Measurements from ENCODE around the gene GK. TPM values are rescaled to one million over a fixed set of nuclear protein-coding genes. Genes with fewer than 3 reads are reported as not detected.

GK gene
- total and polyA plus RNA-seq, 11 donors, result 3.3 to 17.1 (median 7.4) TPM

DNA sequence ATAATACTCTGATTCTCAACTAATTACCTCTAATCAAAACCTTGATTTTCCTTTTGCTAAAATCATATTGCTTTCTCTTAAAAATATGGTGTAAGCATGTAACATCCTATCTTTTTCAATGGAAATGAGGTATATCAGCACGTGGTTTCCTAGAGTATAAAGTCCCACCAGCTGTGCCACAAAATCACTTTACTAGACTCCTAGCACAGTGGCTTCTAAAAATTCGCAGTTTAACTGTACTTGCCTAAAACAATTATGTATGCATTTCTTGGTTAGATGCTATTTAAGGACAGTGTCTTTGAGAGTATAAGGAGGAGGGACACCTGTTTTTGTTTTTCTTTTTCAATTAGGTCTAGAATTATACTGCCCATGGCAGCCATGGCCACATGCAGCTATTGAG lies 62.8 kb downstream of the GK start:
- H3K4me1 ChIP-seq, result no peaks in the 10 kb centered on the region
- no peak for TF ChIP-seq POLR2A (IDR thresholded peaks at IDR 0.05)
- TF ChIP-seq, protein P1, sequence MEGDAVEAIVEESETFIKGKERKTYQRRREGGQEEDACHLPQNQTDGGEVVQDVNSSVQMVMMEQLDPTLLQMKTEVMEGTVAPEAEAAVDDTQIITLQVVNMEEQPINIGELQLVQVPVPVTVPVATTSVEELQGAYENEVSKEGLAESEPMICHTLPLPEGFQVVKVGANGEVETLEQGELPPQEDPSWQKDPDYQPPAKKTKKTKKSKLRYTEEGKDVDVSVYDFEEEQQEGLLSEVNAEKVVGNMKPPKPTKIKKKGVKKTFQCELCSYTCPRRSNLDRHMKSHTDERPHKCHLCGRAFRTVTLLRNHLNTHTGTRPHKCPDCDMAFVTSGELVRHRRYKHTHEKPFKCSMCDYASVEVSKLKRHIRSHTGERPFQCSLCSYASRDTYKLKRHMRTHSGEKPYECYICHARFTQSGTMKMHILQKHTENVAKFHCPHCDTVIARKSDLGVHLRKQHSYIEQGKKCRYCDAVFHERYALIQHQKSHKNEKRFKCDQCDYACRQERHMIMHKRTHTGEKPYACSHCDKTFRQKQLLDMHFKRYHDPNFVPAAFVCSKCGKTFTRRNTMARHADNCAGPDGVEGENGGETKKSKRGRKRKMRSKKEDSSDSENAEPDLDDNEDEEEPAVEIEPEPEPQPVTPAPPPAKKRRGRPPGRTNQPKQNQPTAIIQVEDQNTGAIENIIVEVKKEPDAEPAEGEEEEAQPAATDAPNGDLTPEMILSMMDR (IDR thresholded peaks at IDR 0.05), result no peak
- WGBS, 4 donors, result 64 to 92% (median 79%) methylated on average over 2 of the region's 2 CpGs
- intact Hi-C loops (cut with DNase I), result loop anchor here in 4 of 10 donors (10.0 kb wide), 3 partner anchors 81 to 151 kb away; partner anchors contain the start of gene TASL (in 2 of the 4)
- peaks cover 0 to 39% (median 7%) of the 10 kb centered on the region in 9 donors for H3K36me3 ChIP-seq
- H3K27me3 ChIP-seq, result peaks cover 0 to 5% (median 0%) of the 10 kb centered on the region in 9 donors
- no peak overlapping the region for H3K4me3 ChIP-seq
- no peak overlapping the region for H3K27ac ChIP-seq
- no peaks in the 10 kb centered on the region for H3K9me3 ChIP-seq
- DNase-seq (no peak), ATAC-seq (no peak)

DNA sequence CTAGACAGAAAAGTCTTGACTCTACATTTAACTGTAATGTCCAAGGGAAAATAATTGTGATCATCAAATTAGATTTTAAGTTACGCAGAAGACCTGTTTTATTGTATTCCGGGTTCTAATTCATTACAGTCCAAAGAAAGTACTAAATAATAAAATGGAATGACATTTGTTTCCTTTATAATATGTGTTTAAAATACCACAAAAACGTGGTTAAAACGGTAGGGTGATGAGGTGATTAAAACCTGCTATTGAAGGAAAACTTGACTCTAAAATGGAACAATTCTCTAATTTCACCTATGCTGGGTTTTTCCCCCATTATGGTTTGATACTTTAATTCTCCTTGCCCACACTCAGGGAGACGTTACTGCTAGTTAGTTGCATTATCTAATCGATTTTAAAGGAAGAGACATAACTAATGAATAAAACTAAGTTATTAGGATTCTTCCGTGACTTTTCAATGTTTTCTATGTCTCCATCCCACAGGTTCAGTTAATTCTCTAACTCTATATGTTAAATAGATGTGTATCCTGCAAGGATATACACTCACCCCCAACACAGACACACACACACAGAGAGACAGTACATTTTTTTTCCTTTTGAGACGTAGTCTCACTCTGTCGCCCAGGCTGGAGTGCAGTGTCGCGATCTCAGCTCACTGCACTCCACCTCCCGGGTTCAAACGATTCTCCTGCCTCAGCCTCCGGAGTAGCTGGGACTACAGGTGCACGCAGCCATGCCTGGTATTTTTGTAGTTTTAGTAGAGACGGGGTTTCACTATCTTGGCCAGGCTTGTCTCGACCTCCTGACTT lies 80.8 kb downstream of the GK start:
- Histone ChIP-seq H3K27ac (no peak overlapping the region), H3K9me3 (no peaks in the 10 kb centered on the region), H3K36me3 (no peaks in the 10 kb centered on the region), H3K27me3 (no peaks in the 10 kb centered on the region), H3K4me1 (peaks cover 0 to 3% (median 0%) of the 10 kb centered on the region in 12 donors), H3K4me3 (no peak overlapping the region)
- intact Hi-C loops (cut with DNase I), result no loop called here
- 70 to 79% (median 76%) methylated on average over 17 of the region's 17 CpGs for WGBS, 4 donors
- TF ChIP-seq POLR2A (IDR thresholded peaks at IDR 0.05), result no peak
- TF ChIP-seq, protein P1 (IDR thresholded peaks at IDR 0.05), result no peak
- ATAC-seq (no peak), DNase-seq (no peak)

DNA sequence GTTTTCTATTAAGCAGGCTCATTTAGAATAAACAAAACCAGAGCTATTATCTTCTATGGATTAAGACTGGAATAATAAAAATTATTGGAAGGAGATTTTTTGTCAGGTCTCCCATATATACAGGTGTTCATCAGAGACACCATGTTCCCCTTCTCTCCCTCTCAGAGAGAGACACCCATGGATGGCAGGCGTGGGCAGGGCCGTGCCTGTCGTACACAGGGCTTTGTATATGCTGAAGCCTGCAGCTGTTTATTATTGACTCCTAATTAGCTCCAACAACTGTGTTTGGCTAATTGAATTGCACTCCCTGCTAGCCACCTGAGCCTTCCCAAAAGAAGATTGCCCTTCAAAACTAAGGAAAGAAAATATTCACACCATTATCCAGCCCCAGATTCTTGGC lies 81.6 kb downstream of the GK start:
- 70 to 86% (median 84%) methylated on average over 3 of the region's 3 CpGs for WGBS, 4 donors
- Histone ChIP-seq H3K4me3 (no peak overlapping the region), H3K9me3 (no peaks in the 10 kb centered on the region), H3K27me3 (peaks cover 0 to 3% (median 0%) of the 10 kb centered on the region in 9 donors), H3K27ac (no peak overlapping the region), H3K4me1 (peaks cover 0 to 3% (median 0%) of the 10 kb centered on the region in 12 donors), H3K36me3 (no peaks in the 10 kb centered on the region)
- DNase-seq, result no peak
- intact Hi-C loops (cut with DNase I), result no loop called here
- no peak for ATAC-seq
- TF ChIP-seq, protein P1 (IDR thresholded peaks at IDR 0.05), result no peak
- TF ChIP-seq POLR2A (IDR thresholded peaks at IDR 0.05), result no peak

DNA sequence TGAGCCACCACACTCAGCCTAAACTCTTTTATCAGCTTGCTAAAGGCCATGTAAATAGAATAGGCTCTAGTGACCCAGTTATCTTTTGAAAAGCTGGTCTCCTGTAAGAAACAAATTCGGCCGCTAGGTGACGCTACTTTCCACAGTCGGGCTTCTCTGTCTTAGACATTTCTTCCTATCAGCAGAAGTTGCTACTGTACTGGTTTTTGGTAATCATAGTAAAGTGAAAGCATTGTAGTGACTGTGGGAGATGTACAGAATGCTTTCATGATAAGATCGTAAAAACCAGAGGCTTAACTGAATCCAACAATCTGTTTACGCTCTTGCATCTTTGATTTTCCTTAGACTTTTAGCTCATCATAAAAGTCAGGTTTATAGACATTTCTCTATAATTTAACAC lies 82.6 kb downstream of the GK start:
- Histone ChIP-seq H3K4me3 (no peak overlapping the region), H3K27ac (no peak overlapping the region), H3K27me3 (peaks cover 0 to 3% (median 0%) of the 10 kb centered on the region in 9 donors), H3K9me3 (no peaks in the 10 kb centered on the region), H3K36me3 (no peaks in the 10 kb centered on the region), H3K4me1 (peaks cover 0 to 3% (median 0%) of the 10 kb centered on the region in 12 donors)
- WGBS, 4 donors, result 11 to 17% (median 13%) methylated on average over 6 of the region's 6 CpGs
- TF ChIP-seq POLR2A (IDR thresholded peaks at IDR 0.05), result no peak
- TF ChIP-seq, protein P1 (IDR thresholded peaks at IDR 0.05), result peak in 11 of 12 donors; percentile 30 to 65 (median 48)
- DNase-seq (peak in 2 of 5 donors; percentile 6 to 22), ATAC-seq (no peak)
- intact Hi-C loops (cut with DNase I), result no loop called here
